GM10847 (cell line): ENCODE measurements around the gene RPS6KL1.

Experiments
- POLR2A ChIP-seq: IDR thresholded peaks from 2 replicates; pipeline ENCODE4 v1.6.1; 2011; ENCODE audit not compliant: insufficient read length; ENCODE audit errors: extremely low read depth

The RPS6KL1 gene

DNA sequence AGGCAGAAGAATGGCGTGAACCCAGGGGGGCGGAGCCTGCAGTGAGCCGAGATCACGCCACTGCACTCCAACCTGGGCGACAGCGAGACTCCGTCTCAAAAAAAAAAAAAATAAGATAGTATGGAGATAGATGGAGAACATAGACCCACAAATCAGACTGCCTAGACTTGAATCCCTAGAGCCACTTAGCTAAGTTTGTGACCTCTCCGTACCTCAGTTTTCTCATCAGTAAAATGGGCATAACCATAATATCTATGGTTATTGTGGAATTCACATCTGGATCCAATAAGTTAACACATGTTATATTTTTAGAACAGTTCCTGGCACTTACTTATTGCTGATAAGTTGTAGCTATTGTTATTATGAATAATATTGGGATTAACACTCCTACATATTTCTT lies 54.3 kb downstream of the RPS6KL1 start:
- TF ChIP-seq POLR2A = no peak

DNA sequence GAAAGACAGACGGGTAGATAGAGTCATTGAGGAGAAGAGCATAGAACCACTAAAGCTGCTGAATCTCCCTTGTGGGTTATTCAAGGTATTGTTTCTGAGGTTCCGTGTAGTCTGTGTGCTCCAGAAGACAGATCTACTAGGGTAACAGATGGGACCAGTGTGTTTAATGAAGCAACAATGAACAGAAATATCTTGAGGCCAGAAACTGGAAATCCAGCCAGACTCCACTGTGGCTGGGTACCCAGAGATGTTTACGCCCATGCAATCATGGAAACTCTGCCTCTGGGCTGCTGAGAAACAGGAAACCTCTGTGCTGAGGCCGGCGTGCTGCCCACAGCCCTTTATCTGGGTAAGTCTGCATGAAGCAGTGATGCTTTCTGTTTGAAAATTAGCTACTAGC lies 55.4 kb downstream of the RPS6KL1 start:
- no peak for TF ChIP-seq POLR2A

GRCh38 chr14:74866708-74867389 lies 56.2 kb downstream of the RPS6KL1 start:
- TF ChIP-seq POLR2A = no peak

GRCh38 chr14:74865156-74865555 lies 57.9 kb downstream of the RPS6KL1 start:
- TF ChIP-seq POLR2A = no peak

DNA sequence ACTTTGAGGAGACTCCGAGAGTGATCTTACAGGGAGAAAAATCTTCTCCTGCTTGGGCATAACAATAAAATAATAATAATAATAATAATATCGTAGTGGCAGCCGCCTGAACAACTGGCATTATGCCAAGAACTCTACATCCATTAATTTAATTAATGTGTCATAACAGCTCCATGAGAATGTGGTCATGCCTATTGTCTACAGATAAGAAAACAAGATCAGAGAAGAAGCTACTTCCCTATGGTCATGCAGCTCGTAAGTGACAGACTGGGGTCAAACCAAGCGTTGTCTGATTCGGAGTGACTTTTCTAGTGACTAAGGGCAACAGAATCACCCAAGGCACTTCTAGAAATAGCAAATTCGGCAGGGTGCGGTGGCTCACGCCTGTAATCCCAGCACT lies 58.9 kb downstream of the RPS6KL1 start:
- TF ChIP-seq POLR2A = no peak

DNA sequence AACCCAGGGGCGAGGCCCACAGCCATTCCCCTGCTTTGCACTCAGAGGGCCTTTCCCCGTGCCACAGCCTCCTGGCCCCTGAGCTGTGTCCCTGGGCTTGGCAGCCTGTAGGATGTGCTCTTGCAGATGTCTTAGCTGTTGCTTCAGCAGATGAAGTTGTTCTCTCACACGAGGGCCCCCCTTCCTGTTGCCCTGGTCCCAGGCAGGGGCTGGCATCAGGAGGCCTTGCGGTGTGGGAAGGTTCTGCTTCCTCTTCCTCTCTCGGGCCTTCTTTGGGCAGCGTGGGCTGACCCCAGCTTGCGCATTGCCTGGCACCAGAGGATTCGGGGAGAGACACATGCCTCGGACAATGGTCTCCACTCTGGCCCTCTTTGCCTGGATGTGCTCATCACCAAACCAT lies 59.8 kb downstream of the RPS6KL1 start:
- TF ChIP-seq POLR2A = no peak

DNA sequence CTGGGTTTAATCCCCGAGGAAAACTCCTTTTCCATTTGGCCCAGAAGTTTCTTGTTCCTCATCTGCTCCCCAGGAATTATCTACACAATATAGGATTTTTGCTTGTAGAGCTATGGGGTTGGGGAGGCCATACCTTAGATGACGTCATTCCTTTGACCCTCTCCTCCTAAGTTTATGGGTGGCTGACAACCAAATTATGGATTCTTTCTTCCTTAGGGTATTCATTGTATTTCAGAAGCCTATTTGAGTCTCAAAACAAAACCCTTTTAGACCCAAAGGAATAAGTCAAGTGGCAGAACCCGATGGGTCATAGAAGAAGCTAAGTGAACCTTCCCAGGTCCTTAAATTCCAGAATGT lies 61.3 kb downstream of the RPS6KL1 start:
- no peak for TF ChIP-seq POLR2A

- no peak for TF ChIP-seq POLR2A
Measured at GRCh38 chr14:74860899-74861733, 61.9 kb downstream of the RPS6KL1 start.

- TF ChIP-seq POLR2A = no peak
Measured at GRCh38 chr14:74859757-74860552, 63.1 kb downstream of the RPS6KL1 start.

DNA sequence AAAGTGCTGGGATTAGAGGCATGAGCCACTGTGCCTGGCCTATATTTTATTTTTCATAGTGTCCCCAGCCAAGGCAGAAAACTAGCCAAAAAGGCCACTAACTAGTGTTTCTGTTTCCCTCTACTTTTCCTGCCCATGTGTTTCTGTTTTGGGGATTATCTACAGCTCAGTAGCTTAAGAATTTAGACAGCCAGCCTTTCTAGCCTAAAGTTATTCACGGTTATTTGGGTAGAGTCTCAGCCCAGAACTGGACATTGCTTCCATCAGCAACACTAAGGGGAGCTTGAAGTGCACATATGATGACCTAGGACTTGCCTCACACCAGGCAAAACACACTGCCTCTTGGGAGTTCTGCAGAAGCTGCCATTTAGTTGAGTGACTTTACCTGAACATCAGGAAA lies 65.0 kb downstream of the RPS6KL1 start:
- no peak for TF ChIP-seq POLR2A

- TF ChIP-seq POLR2A = no peak
Measured at GRCh38 chr14:74856366-74856765, 66.7 kb downstream of the RPS6KL1 start.

GRCh38 chr14:74855945-74856344 lies 67.1 kb downstream of the RPS6KL1 start:
- TF ChIP-seq POLR2A = no peak

- TF ChIP-seq POLR2A = no peak
Measured at GRCh38 chr14:74855021-74855420, 68.0 kb downstream of the RPS6KL1 start.
